HG03469 (cell line): Measurements from ENCODE around the gene HNRNPA0.

Experiments
- ATAC-seq: cut with Tn5 transposase; IDR thresholded peaks from one replicate; pipeline ENCODE4 v1.9.1; 2021; ENCODE audit warnings: mild to moderate bottlenecking, moderate library complexity, moderate number of reproducible peaks; ENCODE audit not compliant: unreplicated experiment

Gene HNRNPA0

GRCh38 chr5:137754961-137755762 lies 999 bp upstream of the HNRNPA0 start:
- ATAC-seq: no peak

GRCh38 chr5:137753691-137754187 lies 424 bp downstream of the HNRNPA0 start:
- ATAC-seq: no peak

GRCh38 chr5:137752905-137753690 lies 1.1 kb downstream of the HNRNPA0 start:
- no peak for ATAC-seq

- no peak for ATAC-seq
These were observed 2.2 kb downstream of the HNRNPA0 start for GRCh38 chr5:137751869-137752491.

GRCh38 chr5:137750436-137750835 lies 3.7 kb downstream of the HNRNPA0 start:
- ATAC-seq: no peak

- no peak for ATAC-seq
These were observed 6.3 kb downstream of the HNRNPA0 start for GRCh38 chr5:137747848-137748247.

- no peak for ATAC-seq
These were observed 11.0 kb downstream of the HNRNPA0 start for GRCh38 chr5:137743031-137743640.

GRCh38 chr5:137741718-137742117 lies 12.4 kb downstream of the HNRNPA0 start:
- ATAC-seq: no peak

GRCh38 chr5:137739737-137740136 lies 14.4 kb downstream of the HNRNPA0 start:
- no peak for ATAC-seq

GRCh38 chr5:137738947-137739346 lies 15.2 kb downstream of the HNRNPA0 start:
- no peak for ATAC-seq

- ATAC-seq: no peak
These were observed 16.6 kb downstream of the HNRNPA0 start for GRCh38 chr5:137737349-137738131.

GRCh38 chr5:137736496-137736895 lies 17.7 kb downstream of the HNRNPA0 start:
- no peak for ATAC-seq

- ATAC-seq: no peak
These were observed 18.4 kb downstream of the HNRNPA0 start, which contains the start of gene KLHL3 for GRCh38 chr5:137735555-137736284. Gene KLHL3 (minus strand): TSS chr5:137736089. CDS start chr5:137735646, 443 bp downstream.

GRCh38 chr5:137734962-137735554 lies 19.1 kb downstream of the HNRNPA0 start:
- no peak for ATAC-seq

- ATAC-seq: no peak
These were observed 19.8 kb downstream of the HNRNPA0 start for GRCh38 chr5:137734331-137734730.

GRCh38 chr5:137733922-137734321 lies 20.2 kb downstream of the HNRNPA0 start:
- no peak for ATAC-seq

GRCh38 chr5:137733006-137733405 lies 21.2 kb downstream of the HNRNPA0 start:
- no peak for ATAC-seq

GRCh38 chr5:137731176-137731575 lies 23.0 kb downstream of the HNRNPA0 start:
- no peak for ATAC-seq

- no peak for ATAC-seq
These were observed 23.8 kb downstream of the HNRNPA0 start for GRCh38 chr5:137730336-137730735.
